H1 (cell line): ENCODE results near the gene IFI30. TPM values are rescaled to one million over a fixed set of nuclear protein-coding genes. Genes with fewer than 3 reads are reported as not detected.

Experiments
- HDAC2 ChIP-seq, 2 experiments: fragments of 300-600 bp in 1 of 2; sonication (generic) in 1 of 2; IDR thresholded peaks; 2 replicates each; pipeline ENCODE4 v1.6.1; 2011 to 2012; ENCODE audit warnings: low read depth in 2 of 2, low read length in 2 of 2, mild to moderate bottlenecking in 2 of 2, moderate library complexity in 2 of 2, borderline replicate concordance in 1 of 2, inconsistent platforms in 1 of 2
- HDAC6 ChIP-seq: IDR thresholded peaks from one replicate; pipeline ENCODE4 v1.7.1; 2012; ENCODE audit warnings: low read depth, mild to moderate bottlenecking, inconsistent platforms, low read length, moderate library complexity
- KDM1A ChIP-seq: fragments of 200-600, 300-600 bp; sonication (generic); IDR thresholded peaks from 2 replicates; pipeline ENCODE4 v1.7.1; 2016; ENCODE audit warnings: mild to moderate bottlenecking, low read length, borderline replicate concordance
- RNF2 ChIP-seq: fragments of 200-900, 300-1000 bp; sonication (generic); IDR thresholded peaks from 2 replicates; pipeline ENCODE4 v1.7.1; 2016; ENCODE audit warnings: borderline replicate concordance, low read depth, mild to moderate bottlenecking, antibody characterized with exemption, low read length; ENCODE audit not compliant: poor library complexity, severe bottlenecking; ENCODE audit errors: missing control alignments
- polyA plus RNA-seq, 7 experiments: library from polyadenylated mRNA; depleted of rRNA in 3 of 7; stranded (reverse) in 5 of 7; unstranded in 2 of 7; fragments of >200 nt in 5 of 7; fragments of 200-250 nt in 2 of 7; gene quantifications; 1 replicate in 5 of 7; 2 replicates in 1 of 7; 4 replicates in 1 of 7; pipeline versions ENCODE4 v1.2.1 to v1.2.3, GENCODE V29; 2011 to 2013; ENCODE audit warnings: missing spikeins in 2 of 7, mixed read lengths in 2 of 7
- total RNA-seq: library from RNA; stranded (reverse); fragmentation: NEBNext Ultra II Directional; extraction: Animal tissue kit (Norgen Biotek cat#: 25700); gene quantifications from 2 replicates; pipeline ENCODE4 v1.2.1, GENCODE V29; 2021

The IFI30 gene
- total and polyA plus RNA-seq, 2 of the 8 experiments (the other 6 are each of a cell fraction or from before 2014, with no cell fraction given) = 28.9 to 62.4 TPM

DNA sequence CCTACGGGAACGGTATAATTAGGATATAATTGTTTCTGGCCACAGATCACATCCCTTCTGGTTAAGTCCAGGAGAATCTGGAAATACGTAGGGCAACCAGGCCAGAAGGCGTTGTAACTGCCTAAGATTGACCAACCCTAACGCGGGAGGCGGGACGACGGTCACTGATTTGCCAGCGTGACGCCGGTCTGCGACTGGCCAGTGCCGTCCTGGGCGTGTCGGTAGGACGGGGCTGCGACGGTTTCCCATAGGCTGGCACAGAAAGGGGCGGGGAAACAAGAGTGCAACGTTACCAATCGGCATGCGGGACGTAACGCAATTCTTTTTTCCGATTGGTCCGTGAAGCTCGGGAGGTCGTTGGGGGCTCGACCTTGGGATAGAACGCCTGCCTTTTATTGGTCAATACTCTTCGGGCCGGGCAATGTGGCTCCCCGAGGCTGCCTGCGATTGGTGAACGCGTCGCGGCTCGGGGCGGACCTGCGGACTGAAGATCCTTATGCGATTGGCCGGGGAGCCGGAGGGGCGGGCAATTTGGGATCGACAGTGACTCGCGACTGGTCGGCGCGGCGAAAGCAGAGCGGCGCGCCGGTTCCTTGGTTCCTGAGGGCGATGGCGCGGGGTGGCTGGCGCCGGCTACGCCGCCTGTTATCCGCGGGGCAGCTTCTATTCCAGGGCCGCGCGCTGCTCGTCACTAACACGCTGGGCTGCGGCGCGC is 19.2 kb downstream of the IFI30 start, which contains the start of gene MPV17L2 (continued):
- TF ChIP-seq RNF2 (no peak), HDAC6 (no peak), KDM1A (no peak), HDAC2 (IDR thresholded peaks at IDR 0.05; ENCODE audit: borderline replicate concordance in 1 of 2, low read depth in 2 of 2, low read length in 2 of 2) (no peak)
